GM19240 (cell line): ENCODE data around the gene GAA.

Source experiments
- DNase-seq: peaks from one replicate; pipeline ENCODE4 v3.0.0; 2011; ENCODE audit warnings: low spot score; ENCODE audit not compliant: insufficient read length

GAA gene

DNA sequence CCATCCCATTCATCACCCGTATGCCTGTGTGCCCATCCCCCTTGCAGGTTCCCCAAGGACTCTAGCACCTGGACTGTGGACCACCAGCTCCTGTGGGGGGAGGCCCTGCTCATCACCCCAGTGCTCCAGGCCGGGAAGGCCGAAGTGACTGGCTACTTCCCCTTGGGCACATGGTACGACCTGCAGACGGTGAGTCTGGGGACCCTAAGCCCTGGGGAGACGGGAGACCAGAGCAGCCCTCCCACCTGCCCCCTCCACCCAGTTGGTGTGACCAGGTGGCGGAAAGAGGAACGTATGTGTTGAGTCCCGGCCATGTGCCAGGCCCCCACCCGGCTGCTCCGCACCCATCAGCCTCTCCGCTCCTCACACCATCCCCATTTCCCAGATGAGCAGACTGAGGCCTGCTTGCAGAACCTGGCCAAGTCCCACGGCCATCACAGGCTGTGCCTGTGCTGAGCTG lies 15.6 kb downstream of the GAA start:
- DNase-seq, result no peak

DNA sequence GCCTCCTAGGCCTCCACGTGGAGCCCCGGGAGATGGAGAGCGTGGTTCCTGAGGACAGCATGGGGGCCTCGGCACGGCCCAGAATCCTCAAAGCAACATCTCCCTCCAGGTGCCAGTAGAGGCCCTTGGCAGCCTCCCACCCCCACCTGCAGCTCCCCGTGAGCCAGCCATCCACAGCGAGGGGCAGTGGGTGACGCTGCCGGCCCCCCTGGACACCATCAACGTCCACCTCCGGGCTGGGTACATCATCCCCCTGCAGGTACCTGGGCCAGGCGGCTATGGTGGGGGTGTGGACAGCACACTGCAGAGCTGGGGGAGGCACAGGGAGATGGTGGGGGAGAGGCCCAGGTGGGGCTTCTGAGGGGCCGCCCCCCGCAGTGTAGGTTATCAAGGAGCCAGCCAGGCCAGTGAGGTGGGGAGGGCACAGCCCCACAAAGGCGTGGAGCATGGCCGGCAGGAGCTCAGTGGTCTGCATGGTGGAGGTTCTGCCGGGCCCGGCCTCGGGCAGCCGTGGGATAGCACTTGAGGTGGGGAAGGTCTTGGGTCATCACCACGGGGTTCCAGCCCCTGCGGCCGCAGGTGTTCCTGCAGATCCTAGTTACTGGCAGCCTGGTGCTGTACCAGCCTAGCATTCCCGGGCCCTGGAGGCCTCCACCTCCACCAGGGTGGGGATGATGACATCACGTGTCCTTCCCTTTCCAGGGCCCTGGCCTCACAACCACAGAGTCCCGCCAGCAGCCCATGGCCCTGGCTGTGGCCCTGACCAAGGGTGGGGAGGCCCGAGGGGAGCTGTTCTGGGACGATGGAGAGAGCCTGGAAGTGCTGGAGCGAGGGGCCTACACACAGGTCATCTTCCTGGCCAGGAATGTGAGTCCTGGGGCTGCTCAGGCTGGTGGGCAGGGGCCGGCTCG lies 16.4 kb downstream of the GAA start:
- no peak for DNase-seq

DNA sequence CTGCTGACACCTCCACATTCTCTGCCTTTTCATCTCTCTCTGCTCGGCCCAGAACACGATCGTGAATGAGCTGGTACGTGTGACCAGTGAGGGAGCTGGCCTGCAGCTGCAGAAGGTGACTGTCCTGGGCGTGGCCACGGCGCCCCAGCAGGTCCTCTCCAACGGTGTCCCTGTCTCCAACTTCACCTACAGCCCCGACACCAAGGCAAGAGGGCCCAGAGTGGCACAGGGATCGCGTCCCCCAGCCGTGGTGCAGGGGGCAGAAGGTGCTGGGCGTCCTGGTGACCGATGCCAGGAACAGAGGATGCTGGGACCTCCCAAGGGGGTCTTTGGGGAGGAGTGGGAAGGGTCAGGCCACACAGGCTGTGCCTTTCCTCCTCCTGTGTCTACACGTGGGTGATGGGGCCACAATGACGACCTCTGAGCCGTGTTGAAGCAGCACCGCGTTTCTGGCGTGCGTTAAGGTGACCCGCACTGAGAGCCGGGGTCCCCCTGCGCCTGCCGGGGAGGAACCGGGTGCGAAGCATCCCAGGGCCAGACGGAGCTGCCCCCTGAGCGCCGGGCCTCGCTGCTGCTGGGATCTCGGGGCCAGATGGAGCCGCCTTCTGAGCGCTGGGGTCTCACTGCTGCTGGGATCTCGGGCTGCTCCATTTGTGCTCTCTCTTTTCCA lies 17.4 kb downstream of the GAA start:
- DNase-seq, result no peak

DNA sequence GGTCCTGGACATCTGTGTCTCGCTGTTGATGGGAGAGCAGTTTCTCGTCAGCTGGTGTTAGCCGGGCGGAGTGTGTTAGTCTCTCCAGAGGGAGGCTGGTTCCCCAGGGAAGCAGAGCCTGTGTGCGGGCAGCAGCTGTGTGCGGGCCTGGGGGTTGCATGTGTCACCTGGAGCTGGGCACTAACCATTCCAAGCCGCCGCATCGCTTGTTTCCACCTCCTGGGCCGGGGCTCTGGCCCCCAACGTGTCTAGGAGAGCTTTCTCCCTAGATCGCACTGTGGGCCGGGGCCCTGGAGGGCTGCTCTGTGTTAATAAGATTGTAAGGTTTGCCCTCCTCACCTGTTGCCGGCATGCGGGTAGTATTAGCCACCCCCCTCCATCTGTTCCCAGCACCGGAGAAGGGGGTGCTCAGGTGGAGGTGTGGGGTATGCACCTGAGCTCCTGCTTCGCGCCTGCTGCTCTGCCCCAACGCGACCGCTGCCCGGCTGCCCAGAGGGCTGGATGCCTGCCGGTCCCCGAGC lies 17.9 kb downstream of the GAA start:
- no peak for DNase-seq

DNA sequence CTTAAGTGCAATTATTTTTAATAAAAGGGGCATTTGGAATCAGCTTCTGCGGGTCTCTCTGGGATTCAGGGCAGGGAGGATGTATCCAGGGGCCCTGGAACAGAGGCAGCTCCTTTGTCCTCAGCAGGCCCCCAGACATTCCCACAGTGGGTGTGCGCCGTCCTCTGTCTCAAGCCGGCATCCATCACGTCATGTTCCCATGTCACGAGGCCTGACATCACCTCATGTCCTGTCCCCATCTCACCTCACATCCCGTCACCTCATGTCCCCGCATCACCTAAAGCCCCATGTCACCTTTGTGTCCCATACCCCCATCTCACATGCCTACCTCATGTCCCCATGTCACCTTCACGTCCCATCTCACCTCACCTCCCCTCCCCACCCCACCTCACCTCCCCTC lies 18.5 kb downstream of the GAA start:
- DNase-seq, result no peak

DNA sequence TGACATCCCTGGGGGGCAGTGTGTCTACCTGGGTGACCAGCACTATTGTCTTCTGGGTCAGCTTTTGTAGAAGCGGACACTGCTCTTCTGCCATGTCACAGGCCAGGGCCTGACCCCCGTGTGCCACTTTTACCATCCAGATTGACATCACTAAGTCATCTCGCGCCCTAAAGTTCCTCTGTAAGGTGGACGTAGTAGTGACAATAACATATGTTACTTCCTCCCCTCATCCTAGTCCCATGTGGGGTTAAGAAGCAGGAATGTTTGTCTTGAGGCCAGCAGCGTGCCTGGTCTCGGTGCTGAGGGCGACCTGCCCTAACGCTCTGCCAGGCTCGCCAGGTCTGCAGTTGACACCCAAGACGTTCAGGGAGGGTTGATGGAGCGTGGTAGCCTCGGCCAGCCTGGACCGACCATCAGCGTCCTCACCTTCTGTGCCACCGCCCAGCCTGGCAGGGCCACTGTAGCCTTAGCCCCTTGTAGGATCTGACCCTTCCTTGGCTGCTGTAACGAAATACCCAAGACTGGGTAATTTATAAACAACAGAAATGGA lies 20.7 kb downstream of the GAA start:
- no peak for DNase-seq

DNA sequence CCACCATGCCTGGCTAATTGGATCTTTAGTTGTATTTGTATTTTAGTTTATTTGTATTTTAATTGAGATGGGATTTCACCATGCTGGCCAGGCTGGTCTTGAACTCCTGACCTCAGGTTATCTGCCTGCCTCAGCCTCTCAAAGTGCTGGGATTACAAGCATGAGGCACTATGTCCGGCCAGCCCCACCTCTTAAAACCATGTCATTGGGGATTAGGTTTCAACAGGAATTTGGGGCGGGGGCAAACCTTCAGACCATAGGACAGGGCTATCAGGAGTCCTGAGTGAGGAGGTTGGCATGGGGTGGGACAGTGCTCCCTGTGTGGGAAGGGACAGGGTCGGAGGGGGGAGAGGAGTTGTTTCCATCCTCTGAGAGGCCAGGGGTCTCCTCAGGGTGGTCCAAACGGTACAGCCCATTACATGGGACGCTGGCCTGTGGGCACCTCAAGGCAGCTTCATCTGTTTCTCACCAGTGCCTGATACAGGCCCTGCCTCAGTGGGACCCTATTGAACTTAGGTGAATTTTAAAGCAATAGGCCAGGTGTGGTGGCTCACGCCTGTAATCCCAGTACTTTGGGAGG lies 21.6 kb downstream of the GAA start:
- DNase-seq, result no peak

DNA sequence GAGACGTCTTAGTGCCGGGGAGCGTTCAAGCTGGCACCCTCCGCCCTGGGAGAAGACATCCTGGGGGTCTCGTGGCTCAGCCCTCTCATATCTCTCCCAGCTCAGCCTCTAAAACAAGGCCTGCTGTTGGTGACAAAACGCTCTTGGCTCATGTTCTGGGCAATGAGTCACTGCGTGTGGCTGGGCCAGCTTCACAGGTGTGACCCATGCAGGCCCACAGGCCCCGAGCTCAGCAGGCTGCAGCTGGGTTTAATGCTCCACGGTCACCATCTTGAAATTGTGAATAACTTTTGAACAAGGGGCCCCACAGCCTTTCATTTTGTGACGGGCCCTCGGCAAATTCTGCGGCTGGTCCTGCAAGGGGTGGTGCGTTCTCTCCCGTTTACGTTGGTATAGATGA lies 22.4 kb downstream of the GAA start:
- DNase-seq, result no peak

DNA sequence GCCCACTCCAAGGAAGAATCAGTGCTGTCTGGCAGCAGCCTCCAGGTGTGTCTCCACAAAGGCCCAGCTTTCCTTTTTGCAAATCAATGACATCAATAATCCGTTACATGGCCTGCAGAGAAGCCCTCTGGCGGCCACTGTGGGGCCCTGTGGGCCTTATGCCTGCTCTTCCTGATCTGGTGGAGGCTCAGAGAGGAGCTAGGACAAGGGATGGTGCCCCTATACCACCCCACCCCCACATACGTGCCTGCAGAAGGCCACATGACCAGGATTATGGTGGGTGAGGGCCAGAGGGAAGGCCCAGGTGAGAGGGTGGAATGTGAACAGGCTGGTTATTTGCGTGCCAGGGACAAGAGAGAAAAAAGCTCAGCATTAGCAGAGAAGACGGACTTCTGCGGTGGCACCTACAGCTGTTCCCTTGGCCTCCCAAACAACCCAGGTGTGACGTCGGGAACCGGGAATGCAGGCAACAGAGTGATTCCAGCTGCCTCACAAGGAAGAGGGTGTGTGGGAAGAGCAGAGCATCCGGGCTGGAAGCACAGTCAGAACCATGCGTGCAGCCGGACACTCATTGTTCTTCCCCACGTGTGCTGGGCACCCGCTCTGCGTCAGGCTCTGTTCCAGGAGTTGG lies 23.1 kb downstream of the GAA start:
- DNase-seq, result no peak

DNA sequence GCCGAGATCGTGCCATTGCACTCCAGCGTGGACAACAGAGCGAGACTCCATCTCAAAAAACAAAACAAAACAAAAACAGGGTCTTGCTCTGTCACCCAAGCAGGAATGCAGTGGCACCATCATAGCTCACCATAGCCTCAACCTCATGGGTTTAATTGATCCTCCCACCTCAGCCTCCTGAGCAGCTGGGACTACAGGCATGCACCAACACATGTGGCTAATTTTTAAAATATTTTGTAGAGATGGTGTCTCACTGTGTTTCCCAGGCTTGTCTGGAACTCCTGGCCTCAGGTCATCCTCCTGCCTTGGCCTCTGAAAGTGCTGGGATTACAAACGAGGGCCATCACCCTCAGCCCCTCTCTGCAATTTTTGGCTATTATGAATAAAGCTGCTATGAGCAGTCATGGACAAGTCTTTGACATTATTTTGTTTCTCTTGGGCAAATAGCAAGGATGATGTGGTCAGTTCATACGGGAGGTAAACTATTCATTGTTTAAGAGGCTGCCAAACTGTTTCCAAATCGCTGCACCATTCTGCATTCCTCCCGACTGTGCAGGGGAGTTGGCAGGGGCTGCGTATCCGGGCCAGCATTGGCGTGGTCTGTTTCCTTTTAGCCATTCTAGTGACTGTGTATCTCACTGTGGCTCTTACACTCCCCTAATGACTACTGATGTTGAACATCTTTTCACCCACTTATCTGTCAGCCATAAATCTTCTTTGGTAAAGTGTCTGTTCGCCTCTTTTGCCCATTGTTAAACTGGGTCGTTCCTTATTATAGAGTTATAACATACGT lies 24.5 kb downstream of the GAA start:
- DNase-seq, result no peak

DNA sequence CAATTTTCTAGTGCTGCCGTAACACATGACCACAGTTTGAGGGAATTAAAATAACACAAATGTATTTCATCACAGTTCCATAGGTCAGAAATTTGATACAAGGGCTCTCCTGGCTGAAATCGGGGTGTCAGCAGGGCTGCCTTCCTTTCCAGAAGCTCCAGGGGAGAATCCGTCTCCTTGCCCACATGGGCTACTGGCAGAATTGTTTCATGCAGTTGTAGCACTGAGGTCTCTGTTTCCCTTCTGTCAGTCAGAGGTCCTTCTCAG lies 25.0 kb downstream of the GAA start:
- DNase-seq, result no peak

DNA sequence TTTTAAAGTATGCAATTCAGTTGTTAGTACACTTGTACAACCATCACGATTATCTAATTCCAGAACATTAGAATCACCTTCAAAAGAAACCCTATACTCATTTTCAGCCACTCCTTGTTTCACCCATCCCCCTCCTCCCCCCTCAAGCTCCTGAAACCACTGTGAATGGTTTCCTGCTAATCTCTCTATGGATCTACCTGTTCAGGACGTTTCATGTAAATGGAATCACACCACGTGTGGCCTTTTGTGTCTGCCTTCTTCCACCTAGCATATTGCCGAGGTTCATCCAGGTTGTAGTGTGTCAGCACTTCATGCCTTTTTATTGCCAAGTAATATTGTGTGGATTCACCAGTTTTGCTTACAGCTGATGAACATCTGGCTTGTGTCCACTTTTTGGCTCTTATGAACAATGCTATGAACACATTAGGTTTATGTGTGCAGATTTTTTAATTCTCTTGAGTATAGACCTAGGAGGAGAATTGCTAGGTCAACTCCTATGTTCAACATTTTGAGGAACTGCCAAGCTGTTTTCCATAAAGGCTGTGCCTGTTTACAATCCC lies 27.7 kb downstream of the GAA start:
- no peak for DNase-seq

DNA sequence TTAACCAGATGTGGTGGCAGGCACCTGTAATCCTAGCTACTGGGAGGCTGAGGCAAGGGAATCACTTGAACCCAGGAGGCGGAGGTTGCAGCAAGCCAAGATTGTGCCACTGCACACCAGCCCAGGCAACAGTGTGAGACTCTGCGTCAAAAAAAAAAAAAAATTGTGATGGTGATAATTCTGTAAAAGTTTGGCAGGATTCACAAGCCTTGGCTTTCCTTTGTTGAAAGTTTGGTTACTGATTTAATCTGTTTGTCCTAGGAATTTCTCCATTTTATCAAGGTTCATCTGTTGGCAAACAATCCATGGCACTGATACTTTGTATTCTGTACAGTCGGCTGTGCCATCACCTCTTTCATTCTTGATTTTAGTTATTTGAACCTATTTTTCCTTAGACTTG lies 29.6 kb downstream of the GAA start:
- DNase-seq, result no peak

DNA sequence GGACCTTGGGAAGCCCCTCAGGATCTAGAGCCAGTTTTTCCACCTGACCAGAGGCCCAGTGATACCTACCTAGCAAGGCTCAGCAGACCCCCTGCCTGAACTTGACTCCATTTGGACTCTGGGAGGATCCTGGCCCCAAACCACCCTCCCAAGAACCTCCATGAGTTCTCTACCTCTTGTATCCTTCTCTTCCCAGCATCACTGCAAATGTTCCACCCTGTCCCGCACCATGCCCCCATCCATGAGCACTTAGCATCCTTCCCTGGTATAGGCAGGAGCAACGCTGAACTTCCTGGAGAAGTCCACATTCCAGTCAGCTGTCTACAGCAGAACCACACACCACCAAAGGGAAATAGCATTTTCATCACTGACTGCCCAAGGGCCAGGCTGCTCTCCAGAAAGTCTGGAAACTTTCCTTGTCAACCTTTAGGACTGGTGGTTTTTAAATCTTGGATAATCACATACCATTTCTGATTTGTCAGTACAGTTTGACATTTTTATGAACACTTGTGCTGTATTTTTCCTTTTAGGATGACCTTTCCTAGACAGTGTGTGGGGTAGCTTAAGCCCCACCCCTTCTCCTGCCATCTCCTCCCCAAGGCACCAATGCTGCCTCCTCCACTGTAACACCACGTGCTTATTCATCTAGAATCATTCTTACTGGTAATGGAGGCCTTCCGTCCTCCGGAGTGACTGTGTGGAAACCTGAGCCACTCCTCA lies 31.7 kb downstream of the GAA start:
- no peak for DNase-seq

DNA sequence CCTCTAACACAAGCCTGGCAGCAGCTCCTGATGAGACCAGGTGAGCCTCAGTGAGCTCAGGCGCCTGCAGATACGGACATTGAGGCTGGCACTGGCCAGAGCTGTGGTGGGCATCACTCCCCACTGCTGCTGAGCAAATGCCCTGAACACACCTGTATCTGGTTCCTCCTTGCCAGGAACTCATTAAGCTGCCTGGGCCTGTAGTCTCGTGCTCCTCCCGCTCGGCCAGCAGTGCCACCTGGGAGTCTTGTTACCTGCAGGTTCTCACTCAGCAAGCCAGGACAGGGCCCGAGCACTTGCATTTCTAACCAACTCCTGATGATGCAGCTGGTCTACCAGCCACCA lies 32.2 kb downstream of the GAA start:
- DNase-seq, result no peak

DNA sequence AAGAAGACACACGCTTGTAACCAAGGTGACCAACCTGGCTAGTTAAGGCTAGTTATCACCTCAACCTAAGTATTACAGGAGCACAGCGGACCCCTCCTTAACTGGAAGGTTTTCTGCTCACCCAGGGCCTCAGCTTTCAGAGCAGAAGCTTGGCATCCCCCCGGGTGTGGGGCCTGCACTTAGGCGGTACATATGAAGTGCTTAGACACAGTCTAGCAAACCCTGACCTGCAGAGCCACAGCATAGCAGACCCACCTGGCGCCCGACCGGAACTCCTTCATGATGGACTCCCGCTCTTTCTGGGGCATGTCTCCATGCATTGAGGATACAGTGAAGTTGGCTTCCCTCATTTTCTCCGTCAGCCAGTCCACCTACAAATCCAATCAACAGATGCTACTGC lies 35.8 kb downstream of the GAA start:
- DNase-seq, result no peak

DNA sequence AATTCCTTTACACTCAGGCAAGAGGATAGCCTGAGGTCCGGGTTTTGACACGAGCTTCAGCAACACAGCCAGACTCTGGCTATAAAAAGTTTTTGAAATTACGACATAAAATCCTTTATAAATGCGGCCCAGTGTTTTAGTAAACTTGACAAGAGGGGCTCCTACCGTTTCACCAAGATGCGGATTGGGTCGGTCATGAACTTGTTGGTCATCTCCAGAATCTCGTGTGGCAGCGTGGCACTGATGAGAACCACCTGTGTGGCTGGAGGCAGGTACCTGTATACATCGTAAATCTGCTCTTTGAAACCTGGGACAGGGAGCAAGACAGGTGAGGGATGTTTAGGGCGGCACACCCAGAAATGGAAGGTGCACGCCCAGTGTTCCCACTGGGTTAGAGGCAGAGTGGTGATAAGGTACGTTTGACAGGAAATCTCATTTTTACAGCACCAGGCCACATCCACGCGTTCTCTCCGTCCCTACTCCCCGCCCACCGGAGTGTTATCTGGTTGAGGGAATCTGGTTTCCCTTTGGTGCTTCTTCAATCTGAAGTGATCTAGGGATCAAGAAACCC lies 37.6 kb downstream of the GAA start:
- no peak for DNase-seq

DNA sequence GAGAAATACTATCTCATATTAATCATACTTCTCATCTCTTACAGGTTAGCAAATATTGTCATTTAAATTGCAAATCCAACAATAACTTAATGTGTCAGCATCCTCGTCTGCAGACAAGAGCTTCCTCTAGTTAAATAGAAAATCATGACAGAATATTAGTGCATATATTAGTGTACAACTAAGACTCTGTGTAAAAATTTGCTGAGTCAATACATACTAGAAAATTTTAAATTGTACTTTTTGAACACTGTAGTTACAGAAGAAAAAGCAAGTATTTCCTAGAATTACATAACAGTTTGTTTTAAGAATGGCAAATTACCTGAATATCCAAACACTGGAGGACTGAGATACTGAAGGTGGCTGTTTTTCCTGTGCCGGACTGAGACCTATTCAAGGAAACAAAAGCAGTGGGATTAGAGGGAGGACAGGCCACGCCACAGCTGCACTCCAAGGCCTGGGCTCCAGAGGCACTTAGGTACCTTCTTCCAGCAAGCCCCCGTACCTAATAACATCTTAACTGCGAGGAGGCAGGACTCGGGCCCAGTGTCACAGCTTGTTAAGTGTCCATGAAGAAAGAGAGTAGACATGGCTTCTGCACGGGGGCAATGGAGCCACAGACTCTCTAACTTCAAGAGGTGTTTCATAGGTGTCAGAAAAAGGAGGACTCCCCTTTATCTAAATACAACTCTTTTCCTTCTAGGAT lies 40.2 kb downstream of the GAA start:
- DNase-seq, result no peak

DNA sequence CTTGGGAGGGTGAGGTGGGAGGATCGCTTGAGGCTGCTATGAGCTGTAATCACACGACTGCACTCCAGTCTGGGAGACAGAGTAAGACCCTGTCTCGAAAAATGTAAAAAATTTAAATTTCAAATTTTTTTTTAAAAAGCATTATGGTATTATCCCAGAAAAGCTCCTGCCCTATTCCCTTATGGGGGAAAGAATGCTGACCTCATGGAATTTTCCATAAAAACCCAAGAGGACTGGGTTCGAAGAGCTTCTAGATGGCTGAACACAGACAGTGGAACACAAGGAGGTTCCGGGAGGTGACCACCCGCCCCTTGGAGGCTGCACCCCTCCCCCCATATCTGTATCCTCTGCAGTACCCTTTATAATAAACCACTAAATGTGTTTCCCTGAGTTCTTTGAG lies 41.5 kb downstream of the GAA start:
- DNase-seq, result no peak
